GM12878 (cell line): ENCODE measurements around the gene SYNGAP1. TPM values are rescaled to one million over a fixed set of nuclear protein-coding genes. Genes with fewer than 3 reads are reported as not detected.

Experiments
- ATAC-seq: fragments of 200-7000 bp; cut with Tn5 transposase; 3 replicates; pipeline ENCODE4 v1.9.1; 2020; ENCODE audit warnings: mild to moderate bottlenecking, moderate library complexity
- BruUV-seq: library from RNA; stranded (reverse); fragments of 400-500 nt; replicated peaks from 2 replicates; lab custom pipeline; 2021; lab: Mats Ljungman, UMichigan
- CTCF ChIA-PET: fragments of 300-600 bp; sonication (Branson Sonifier 250); formaldehyde crosslinking; extraction: SDS; loops from one replicate; lab custom pipeline; 2021; ENCODE audit warnings: inconsistent platforms; lab: Yijun Ruan, JAX
- POLR2A ChIA-PET: fragments of 350-600 bp; formaldehyde crosslinking; extraction: SDS; loops from one replicate; lab custom pipeline; 2021; ENCODE audit warnings: inconsistent platforms; lab: Charles Lee
- RAD21 ChIA-PET: fragments of 300-600 bp; sonication (Branson Sonifier 250); formaldehyde crosslinking; loops from one replicate; lab custom pipeline; 2023; ENCODE audit warnings: antibody characterized with exemption; ENCODE audit not compliant: unreplicated experiment; lab: Charles Lee
- SMC1A ChIA-PET: fragments of 300-600 bp; sonication (Branson Sonifier 250); formaldehyde crosslinking; loops from one replicate; lab custom pipeline; 2023; ENCODE audit not compliant: unreplicated experiment, uncharacterized antibody; lab: Charles Lee
- DNase-seq: peaks from one replicate; pipeline ENCODE4 v3.0.0-alpha.2; 2011; ENCODE audit warnings: low read depth, low spot score
- FAIRE-seq: peaks from 3 replicates; lab custom pipeline; 2011; peaks lifted over from hg19 to GRCh38; lab: Jason Lieb, UNC
- H2AFZ ChIP-seq: 2 replicates; pipeline ENCODE4 v1.6.0; 2011; ENCODE audit warnings: low read depth, low read length, control low read depth; ENCODE audit not compliant: control insufficient read depth
- H3K27ac ChIP-seq: 2 replicates; pipeline ENCODE4 v1.5.1; 2011; ENCODE audit warnings: control low read depth; ENCODE audit not compliant: control insufficient read depth, insufficient read depth
- H3K27me3 ChIP-seq, 2 experiments: replicated peaks in 1 of 2; 2 replicates each; pipeline versions ENCODE4 v1.6.0 to v1.6.1; 2011; ENCODE audit warnings: low read length in 1 of 2; ENCODE audit not compliant: control insufficient read depth in 2 of 2, insufficient read depth in 2 of 2
- H3K36me3 ChIP-seq, 2 experiments: 2 replicates each; pipeline ENCODE4 v1.5.1; 2011; ENCODE audit warnings: low read length in 1 of 2; ENCODE audit not compliant: control insufficient read depth in 2 of 2, insufficient read depth in 2 of 2
- H3K4me1 ChIP-seq: 2 replicates; pipeline ENCODE4 v1.6.1; 2011; ENCODE audit warnings: mild to moderate bottlenecking, low read length, moderate library complexity, mixed read lengths; ENCODE audit not compliant: control insufficient read depth, insufficient read depth
- H3K4me2 ChIP-seq: 2 replicates; pipeline ENCODE4 v1.6.0; 2011; ENCODE audit warnings: control low read depth; ENCODE audit not compliant: control insufficient read depth, insufficient read depth
- H3K4me3 ChIP-seq: fragments of 200-600 bp; sonication (generic); 2 replicates; pipeline ENCODE4 v1.5.1; 2016
- H3K79me2 ChIP-seq: 2 replicates; pipeline ENCODE4 v1.6.0; 2011; ENCODE audit warnings: low read length; ENCODE audit not compliant: control insufficient read depth, insufficient read depth
- H3K9ac ChIP-seq: 2 replicates; pipeline ENCODE4 v1.8.0; 2011; ENCODE audit warnings: low read length, control low read depth, mixed read lengths; ENCODE audit not compliant: control insufficient read depth, insufficient read depth
- H3K9me3 ChIP-seq: replicated peaks from 3 replicates; pipeline ENCODE4 v1.5.1; 2011; ENCODE audit warnings: mild to moderate bottlenecking, low read length; ENCODE audit not compliant: control insufficient read depth, insufficient read depth
- H4K20me1 ChIP-seq: 2 replicates; pipeline ENCODE4 v1.6.0; 2011; ENCODE audit not compliant: control insufficient read depth, insufficient read depth
- MLLT1 ChIP-seq: fragments of 450-650 bp; IDR thresholded peaks from 2 replicates; pipeline ENCODE4 v1.6.1; 2016; ENCODE audit warnings: mild to moderate bottlenecking
- PAX8 ChIP-seq: fragments of 450-650 bp; IDR thresholded peaks from 2 replicates; pipeline ENCODE4 v1.6.1; 2017; ENCODE audit warnings: mild to moderate bottlenecking, moderate library complexity
- WGBS: methylation state at CpG from one replicate; pipeline ENCODE4 v1.1.6; 2016; ENCODE audit warnings: low lambda C conversion rate; ENCODE audit not compliant: insufficient replicate concordance, insufficient coverage; ENCODE audit errors: missing lambda C conversion rate; 5-methylcytosine and 5-hydroxymethylcytosine counted together
- in situ Hi-C: fragments of 300-500 bp; cut with MboI; formaldehyde crosslinking; loops from 9 replicates; pipeline ENCODE4 v1.14.3; 2018; ENCODE audit warnings: mixed read lengths
- intact Hi-C: fragments of 100-400 bp; cut with micrococcal nuclease; formaldehyde crosslinking; loops from one replicate; pipeline ENCODE4 v1.14.2; 2022; ENCODE audit not compliant: unreplicated experiment
- polyA plus RNA-seq, 11 experiments: library from polyadenylated mRNA; depleted of rRNA in 4 of 11; unstranded in 6 of 11; stranded (reverse) in 5 of 11; fragments of >200 nt; fragmentation: Nextera tagmentation in 4 of 11; fragmentation: Illumina TruSeq in 1 of 11; extraction: Ambion mirVana in 4 of 11; extraction: Trizol in 1 of 11; gene quantifications; 1 replicate in 1 of 11; 2 replicates in 10 of 11; pipeline versions ENCODE4 v1.2.1 to v1.2.3, GENCODE V29; 2011 to 2016; ENCODE audit warnings: inconsistent platforms in 2 of 11, missing spikeins in 2 of 11, low read depth in 1 of 11
- total RNA-seq, 4 experiments: library from RNA; depleted of rRNA in 3 of 4; stranded (reverse); fragments of >200 nt in 3 of 4; fragmentation: Illumina TruSeq in 1 of 4; extraction: Trizol in 1 of 4; gene quantifications; 2 replicates each; pipeline versions ENCODE4 v1.2.1 to v1.2.3, GENCODE V29; 2013 to 2021
- TF ChIP-seq, protein P1 (sequence below): IDR thresholded peaks from 2 replicates; pipeline ENCODE4 v1.6.1; 2012; ENCODE audit warnings: low read depth, low read length, improper control_type of control experiment

The SYNGAP1 gene
- total and polyA plus RNA-seq, 10 of the 15 experiments (the other 5 are each of a cell fraction or from before 2014, with no cell fraction given) = 0.05 to 9.2 (median 1.2) TPM

DNA sequence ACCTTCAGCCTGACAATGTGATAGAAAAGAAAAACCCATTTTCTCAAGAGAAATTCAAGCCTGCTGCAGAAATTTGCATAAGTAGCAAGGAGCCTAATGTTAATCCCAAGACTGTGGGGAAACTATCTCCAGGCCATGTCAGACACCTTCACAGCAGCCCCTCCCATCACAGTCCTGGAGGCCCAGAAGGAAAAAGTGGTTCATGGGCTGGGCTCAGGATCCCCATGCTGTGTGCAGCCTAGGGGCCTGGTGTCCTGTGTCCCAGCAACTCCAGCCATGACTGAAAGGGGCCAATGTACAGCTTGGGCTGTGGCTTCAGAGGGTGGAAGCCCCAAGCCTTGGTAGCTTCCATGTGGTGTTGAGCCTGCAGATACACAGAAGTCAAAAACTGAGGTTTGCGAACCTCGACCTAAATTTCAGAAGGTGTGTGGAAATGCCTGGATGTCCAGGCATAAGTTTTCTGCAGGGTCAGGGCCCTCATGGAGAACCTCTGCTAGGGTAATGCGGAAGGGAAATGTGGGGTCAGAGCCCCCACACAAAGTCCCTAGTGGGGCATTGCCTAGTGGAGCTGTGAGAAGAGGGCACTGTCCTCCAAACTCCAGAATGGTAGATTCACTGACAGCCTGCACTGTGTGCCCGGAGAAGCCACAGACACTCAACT is 46.3 kb downstream of the SYNGAP1 start (continued):
- TF ChIP-seq MLLT1 (no peak), PAX8 (no peak)
- TF ChIP-seq, all 136 proteins: peak for 0

- ATAC-seq (no peak), FAIRE-seq (no peak), DNase-seq (no peak)
- H3K4me2 ChIP-seq = no peak overlapping the region
- H3K79me2 ChIP-seq = no peaks in the 10 kb centered on the region
- SMC1A ChIA-PET = no interaction called here
- no peaks in the 10 kb centered on the region for H3K27me3 ChIP-seq
- POLR2A ChIA-PET = interaction anchor here (0.6 kb wide), 1 partner anchor 74 kb away, joined by 3 read pairs; no protein-coding TSS in a partner anchor
- H2AFZ ChIP-seq = no peak overlapping the region
- RAD21 ChIA-PET = no interaction called here
- H3K36me3 ChIP-seq = no peaks in the 10 kb centered on the region
- WGBS = 48% methylated on average over 7 of the region's 7 CpGs
- H3K9me3 ChIP-seq = no peaks in the 10 kb centered on the region
- CTCF ChIA-PET = interaction anchor here (0.8 kb wide), 1 partner anchor 17 kb away, joined by 3 read pairs; no protein-coding TSS in a partner anchor
- H4K20me1 ChIP-seq = no peaks in the 10 kb centered on the region
- H3K4me3 ChIP-seq = no peak overlapping the region
- intact Hi-C loops (no loop called here), in situ Hi-C loops (no loop called here)
- no peaks in the 10 kb centered on the region for H3K4me1 ChIP-seq
- TF ChIP-seq, protein P1, sequence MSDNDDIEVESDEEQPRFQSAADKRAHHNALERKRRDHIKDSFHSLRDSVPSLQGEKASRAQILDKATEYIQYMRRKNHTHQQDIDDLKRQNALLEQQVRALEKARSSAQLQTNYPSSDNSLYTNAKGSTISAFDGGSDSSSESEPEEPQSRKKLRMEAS = no peak
- no peak overlapping the region for H3K27ac ChIP-seq
- BruUV-seq = no TSS peak
- H3K9ac ChIP-seq = no peak overlapping the region
Measured at GRCh38 chr6:33467091-33467490, 47.2 kb downstream of the SYNGAP1 start.
